CD4-positive, alpha-beta T cell treated with Interleukin-15 for 1 hour (primary cell): ENCODE measurements around the gene CDH2.

Experiments used
- DNase-seq: peaks from one replicate; pipeline ENCODE4 v3.0.0-alpha.2; 2020

CDH2 gene

GRCh38 chr18:28039691-28040090 lies 137.2 kb downstream of the CDH2 start:
- DNase-seq = no peak

GRCh38 chr18:28039078-28039477 lies 137.9 kb downstream of the CDH2 start:
- no peak for DNase-seq

DNA sequence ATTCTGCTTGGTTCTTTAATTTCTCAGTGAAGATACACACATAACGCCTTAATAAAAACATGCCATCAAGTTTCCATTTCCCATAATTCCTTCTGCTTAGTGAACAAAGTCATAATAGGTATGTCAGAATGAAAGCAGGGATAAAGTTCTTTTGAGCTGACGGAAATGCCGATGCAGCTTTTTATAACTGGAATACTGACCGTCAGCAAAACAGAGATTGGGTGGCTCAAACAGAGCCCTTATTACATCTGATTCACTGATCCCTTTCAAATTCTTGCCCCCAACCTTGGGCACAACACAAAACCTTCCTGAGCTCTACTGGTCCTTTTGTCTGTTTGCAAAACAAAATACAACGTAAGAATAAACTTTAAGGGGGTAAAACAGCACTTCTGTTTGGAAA lies 140.4 kb downstream of the CDH2 start:
- DNase-seq = no peak

DNA sequence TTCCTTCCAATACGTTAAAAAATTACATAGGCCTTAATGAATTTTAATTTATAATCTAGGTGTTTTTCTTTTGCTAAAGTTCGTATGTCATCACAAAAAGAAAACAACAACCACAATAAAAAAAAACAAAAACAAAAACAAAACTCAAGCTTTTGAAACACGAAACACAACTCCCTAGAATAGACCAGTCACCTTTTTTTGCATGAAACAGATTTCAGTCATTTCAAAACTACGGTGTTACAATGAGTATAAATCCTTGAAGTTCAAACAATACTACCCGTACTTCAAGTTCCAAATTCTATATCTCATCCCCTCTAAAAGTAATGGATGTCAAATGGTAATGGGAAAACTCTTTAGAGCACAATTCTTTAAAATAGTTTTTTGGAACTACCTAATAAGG lies 142.4 kb downstream of the CDH2 start:
- DNase-seq = no peak

GRCh38 chr18:28032177-28032576 lies 144.8 kb downstream of the CDH2 start:
- no peak for DNase-seq

GRCh38 chr18:28030458-28030857 lies 146.5 kb downstream of the CDH2 start:
- no peak for DNase-seq

GRCh38 chr18:28027755-28028154 lies 149.2 kb downstream of the CDH2 start:
- DNase-seq = no peak

DNA sequence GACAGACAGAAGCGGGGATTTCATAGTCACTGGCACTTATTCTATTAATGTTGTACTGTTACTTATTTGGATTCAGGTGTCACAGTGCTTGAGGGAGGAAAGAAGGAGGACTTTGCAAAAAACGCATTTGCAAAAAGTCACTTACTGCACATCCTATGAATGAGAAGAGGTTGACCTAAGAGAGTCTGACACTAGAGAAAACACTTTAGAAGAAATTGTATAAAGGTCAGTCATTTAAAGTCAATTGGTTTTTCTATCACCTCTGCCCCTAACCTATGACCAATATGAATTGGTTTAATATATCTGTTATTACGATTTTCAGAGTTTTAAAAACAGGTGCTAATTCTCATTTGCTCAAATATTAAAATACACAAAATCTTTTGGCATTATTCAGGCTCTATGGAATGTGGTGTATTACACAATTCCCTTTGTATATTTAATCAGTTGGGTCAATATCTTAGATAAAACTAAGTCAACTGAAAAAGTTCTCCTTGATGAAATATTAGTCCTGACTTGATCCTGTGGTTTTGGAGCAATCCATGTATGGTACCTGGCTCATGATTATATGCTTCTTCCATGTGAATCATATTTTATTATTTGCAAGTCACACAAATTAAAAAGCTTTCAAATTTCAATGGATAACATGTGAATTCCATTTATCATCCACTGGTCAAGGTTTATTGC lies 157.4 kb downstream of the CDH2 start:
- DNase-seq = no peak

DNA sequence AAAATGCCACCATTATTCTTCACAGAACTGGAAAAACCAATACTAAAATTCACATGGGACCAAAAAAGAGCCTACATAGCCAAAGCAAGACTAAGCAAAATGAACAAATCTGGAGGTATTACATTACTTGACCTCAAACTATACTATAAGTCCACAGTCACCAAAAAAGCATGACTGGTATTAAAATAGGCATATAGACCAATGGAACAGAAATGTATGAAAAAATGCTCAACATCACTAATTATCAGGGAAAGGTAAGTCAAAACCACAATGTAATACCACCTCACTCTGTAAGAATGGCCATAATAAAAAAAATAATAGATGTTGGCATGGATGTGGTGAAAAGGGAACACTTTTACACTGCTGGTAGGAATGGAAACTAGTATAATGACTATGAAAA lies 158.6 kb downstream of the CDH2 start:
- no peak for DNase-seq

GRCh38 chr18:28015671-28016070 lies 161.3 kb downstream of the CDH2 start:
- no peak for DNase-seq

- DNase-seq = no peak
Observed at GRCh38 chr18:28013066-28013465, 163.9 kb downstream of the CDH2 start.

DNA sequence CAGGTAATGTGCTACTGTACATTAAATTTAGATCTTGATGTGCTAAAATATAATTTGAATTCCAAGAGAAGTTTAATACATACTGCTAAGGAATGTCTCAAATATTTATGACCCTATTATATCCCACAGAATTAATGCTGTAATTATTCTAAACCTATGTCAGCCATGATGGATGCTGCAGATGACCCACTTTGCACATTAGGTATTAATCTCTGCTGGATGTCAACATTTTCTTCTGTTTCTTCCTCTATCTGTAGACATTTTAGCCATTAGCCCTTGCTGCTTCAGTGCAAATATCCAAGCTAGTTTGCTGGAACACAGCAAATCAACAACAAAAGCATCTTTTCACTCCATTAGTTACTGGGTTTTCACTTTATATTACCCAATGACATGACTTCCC lies 164.6 kb downstream of the CDH2 start:
- DNase-seq = no peak

DNA sequence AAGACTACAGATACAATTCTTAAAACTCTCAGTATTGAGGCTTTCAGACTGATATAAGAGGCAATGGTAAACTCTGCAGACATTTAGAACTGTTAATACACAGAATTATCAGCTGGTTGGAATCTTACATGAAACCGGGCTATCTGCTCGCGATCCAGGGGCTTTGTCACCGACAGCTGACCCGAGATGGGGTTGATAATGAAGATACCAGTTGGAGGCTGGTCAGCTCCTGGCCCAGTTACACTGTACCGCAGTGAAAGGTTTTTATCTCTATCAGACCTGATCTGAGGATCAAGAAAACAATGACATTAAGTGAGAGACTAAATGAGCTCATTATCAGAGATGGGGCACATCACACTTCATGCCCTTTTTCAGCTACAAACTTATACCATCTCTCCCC lies 167.3 kb downstream of the CDH2 start:
- DNase-seq = no peak

- DNase-seq = no peak
Observed at GRCh38 chr18:28007841-28008240, 169.1 kb downstream of the CDH2 start.

DNA sequence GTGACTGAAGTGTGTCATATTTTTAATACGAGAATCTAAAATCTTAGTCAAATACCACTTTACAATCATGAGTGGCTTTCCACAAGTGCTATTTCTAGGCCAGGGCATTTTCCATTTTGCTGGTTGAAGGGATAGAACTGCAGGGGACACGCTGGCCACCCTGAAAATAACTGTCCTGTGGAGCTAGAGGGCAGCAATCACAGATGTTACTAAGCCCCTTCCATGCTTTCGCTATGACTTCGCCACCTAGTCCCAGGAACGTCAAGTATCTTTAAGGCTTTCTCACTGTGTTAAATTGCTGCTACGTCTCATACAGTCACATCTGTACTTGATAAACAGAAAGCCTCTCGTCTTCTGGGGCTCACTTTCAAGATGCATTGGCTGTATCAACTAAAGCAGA lies 171.8 kb downstream of the CDH2 start:
- no peak for DNase-seq

- no peak for DNase-seq
Observed at GRCh38 chr18:28004606-28005005, 172.3 kb downstream of the CDH2 start.

DNA sequence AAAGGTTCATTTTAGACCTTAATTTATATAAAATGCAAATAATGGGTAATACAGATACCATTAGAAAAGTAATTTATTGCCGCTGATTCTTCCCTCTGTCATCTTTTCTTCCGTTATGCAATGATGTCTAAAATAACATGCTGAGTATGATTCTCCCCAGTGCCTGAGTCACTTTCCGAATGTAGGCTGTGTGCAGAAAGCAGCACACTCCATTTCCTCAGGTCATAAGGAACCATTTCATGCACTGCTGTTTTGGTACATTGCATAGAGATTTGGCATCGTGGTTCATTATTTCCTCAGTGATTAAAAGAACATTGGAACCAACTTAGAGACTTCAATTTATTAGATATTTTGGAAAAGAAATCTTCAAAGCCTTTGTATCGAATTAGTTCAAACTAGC lies 173.5 kb downstream of the CDH2 start:
- no peak for DNase-seq

GRCh38 chr18:28002841-28003240 lies 174.1 kb downstream of the CDH2 start:
- DNase-seq = no peak

DNA sequence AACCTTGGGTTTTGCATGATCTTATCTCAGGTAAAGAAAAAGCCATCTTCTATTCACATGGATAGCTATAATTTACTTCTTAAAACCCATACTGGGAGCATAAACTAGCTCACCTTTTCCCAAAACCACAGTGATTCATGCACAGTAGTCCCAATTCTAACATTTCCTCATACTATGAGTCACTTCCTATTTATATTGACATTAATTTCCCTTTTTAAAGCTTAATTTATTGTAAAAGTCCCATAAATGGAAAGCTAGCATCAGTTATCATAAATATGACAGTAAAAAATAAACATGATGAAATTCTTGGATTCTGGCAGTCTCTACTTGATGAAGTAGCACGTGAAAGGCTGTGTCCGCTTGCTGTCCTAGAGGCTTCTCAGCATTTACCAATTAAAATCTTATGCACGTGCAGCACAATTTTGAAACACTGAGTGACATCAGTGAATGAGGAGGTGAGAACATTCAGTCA lies 180.1 kb downstream of the CDH2 start:
- DNase-seq = no peak

GRCh38 chr18:27995770-27996502 lies 181.0 kb downstream of the CDH2 start:
- DNase-seq = no peak

DNA sequence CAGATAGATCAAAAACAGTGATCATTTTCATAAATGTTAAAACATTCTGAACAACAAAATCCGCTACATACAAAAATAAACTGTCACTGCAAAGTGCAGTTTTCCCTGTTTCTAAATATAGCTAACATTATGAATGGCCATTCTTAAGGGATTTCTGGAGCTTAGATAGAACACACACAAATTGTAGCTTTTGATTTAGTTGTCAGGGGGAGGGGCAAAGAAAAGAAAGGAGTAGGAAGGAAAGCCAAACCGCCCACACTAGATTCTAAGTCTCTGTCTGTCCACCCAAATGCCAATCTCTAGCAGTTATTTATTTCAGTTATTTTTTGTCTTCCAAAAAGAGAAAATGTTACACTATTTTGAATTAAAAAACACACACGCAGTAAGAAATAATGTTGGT lies 182.4 kb downstream of the CDH2 start:
- DNase-seq = no peak

DNA sequence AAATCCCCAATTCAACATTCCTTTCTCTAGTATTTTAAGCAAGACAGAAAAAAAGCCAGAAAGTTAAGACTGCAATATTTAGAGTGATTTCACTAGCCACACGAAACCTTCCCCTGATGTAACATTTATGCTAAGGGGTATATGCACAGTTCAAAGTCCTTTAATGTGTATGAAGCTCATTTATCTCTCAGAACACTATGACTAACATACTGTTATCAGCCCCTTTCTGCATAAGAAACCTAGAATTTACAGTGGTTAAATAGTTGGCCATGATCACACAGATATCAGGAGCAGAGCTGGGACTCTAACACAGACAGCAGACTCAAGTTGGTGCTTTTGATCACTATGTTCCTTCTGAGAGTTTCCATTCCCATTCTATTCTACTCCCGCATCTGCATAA lies 185.5 kb downstream of the CDH2 start:
- no peak for DNase-seq

DNA sequence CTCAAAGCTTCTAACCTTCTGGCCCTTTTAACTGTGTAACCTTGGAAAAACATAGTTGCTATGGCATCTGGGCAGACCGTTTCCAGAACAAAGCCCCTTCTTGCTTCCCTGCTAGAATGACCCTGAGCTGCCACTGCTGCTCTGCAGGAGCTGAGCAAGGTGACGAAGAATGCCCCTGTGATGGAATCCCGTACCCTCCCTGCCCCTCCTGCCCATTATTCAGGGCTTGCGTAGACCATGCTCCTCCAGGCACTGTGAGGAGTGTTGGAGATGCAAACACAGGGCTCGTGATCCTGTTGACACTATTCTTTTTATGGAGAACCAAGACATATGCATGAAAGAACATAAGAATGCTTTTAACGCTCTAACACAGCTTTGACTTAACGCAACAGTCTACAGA lies 191.1 kb downstream of the CDH2 start:
- DNase-seq = no peak

- DNase-seq = no peak
Observed at GRCh38 chr18:27983780-27984179, 193.2 kb downstream of the CDH2 start.
